GM10847 (cell line): ENCODE results near the gene GNAI3.
A peak's percentile ranks its signal among the peaks of the same experiment; 100 is the strongest.

Source experiments
- POLR2A ChIP-seq: IDR thresholded peaks from 2 replicates; pipeline ENCODE4 v1.6.1; 2011; ENCODE audit not compliant: insufficient read length; ENCODE audit errors: extremely low read depth

Gene GNAI3

DNA sequence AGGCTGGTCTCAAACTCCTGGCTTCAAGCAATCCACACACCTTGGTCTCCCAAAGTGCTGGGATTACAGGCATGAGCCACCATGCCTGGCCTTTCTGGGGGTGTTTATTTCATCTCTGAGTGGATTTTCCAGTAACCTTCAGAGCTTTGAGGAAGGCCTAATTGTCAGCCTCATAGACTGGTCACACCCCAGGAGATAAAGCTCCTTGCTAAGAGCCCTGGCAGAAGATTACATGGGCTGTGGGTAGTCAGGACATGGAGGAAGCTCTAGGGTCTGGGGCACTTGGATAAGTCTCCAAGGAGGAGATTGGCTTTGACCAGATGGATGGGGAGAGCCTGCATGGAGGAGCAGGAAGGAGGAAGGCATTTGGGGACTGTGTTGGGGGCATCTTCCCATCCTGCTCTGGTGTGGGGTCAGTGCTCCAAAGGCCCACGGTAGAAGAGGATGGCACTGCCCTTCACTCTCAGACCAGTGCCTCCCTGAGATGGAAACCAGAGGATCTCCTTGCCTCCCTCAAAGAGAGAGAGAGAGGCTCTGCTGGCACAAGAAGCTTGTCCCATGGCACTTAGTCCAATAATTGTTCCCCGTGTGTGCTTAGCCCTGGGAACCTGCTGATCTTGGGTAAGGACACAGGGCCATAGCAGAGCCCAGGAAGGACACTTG, 92.8 kb downstream of the GNAI3 start:
- TF ChIP-seq POLR2A = no peak

- no peak for TF ChIP-seq POLR2A
Measured at GRCh38 chr1:109641861-109642260, 93.4 kb downstream of the GNAI3 start.

DNA sequence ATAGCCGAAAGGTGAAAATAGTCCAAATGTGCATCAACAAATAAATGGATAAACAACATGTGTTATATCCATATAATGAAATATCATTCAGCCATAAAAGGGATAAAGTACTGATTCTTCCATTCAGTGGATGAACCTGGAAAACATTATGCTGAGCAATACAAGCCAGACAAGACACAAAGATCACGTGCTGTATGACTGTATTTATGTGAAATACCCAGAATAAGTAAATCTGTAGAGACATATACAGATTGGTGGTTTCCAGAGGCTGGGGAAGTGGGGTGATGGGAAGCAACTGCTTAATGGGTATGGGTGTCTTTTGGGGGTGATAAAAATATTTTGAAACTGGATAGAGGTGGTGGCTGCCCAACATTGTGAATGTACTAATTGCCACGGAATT, 94.2 kb downstream of the GNAI3 start:
- TF ChIP-seq POLR2A = no peak

DNA sequence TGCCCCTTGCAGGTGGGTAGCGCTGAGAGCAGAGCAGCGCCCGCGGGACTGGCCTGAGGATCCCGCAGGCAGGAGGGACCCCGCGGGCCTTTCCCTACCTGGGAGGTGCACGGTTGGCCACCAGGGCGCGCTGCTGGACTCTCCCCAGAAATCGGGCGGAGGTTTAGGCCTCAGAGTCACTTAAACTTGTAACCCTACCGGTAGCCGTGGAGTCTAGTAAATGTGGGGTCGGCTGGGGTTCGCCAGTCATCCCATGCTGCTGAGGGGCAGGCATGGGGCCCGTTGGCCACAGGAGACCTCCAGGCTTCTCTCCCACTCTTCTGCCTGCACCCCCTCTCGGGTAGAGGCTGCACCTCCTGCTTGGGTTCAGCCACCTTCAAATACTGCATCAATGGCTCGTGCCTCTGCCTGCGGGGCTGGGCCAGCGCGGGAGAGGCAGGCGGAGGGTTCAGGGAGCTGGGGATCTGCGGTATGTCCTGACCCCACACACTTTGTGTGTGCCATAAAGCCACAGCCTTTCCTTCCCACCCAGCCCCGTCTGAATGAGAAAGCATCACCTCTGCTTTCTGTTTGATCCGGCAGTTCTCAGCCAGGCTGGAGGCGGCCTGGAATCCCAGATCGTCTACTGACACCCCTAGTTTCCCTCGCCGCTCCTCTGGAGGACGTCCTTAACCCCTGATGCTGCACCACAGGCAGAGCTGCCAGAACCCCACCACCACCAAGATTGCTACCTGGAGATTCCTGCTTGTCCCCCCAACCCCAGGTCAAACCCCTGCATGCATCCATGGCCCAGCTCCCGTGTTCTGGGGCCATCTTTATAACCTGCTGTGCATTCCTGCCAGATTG, 95.2 kb downstream of the GNAI3 start:
- no peak for TF ChIP-seq POLR2A

- TF ChIP-seq POLR2A = no peak
Measured at GRCh38 chr1:109644670-109645069, 96.3 kb downstream of the GNAI3 start.

- TF ChIP-seq POLR2A = no peak
Measured at GRCh38 chr1:109649491-109649914, 101.1 kb downstream of the GNAI3 start.

GRCh38 chr1:109650609-109651008, 102.2 kb downstream of the GNAI3 start:
- TF ChIP-seq POLR2A = no peak

- no peak for TF ChIP-seq POLR2A
Measured at GRCh38 chr1:109652402-109652801, 104.0 kb downstream of the GNAI3 start.

GRCh38 chr1:109653306-109653705, 104.9 kb downstream of the GNAI3 start:
- no peak for TF ChIP-seq POLR2A

DNA sequence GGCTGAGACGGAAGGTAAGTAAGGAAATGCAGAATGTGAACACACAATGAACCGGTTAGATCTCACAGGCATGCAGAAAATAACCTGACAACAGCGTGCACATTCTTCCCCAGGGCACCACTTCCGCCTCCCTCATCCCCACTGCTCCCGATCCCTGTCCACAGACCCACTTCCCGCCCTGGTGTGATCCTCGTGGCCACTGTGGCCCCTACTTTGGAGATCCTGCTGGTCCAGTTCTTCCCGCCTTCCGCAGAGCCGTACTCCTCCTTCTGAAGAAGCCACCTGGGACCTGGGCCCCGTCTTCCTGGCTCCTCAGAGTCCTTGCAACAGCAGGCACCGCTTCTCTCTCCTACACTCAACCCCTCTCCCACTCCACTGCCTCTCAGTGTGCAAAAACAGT, 106.1 kb downstream of the GNAI3 start:
- no peak for TF ChIP-seq POLR2A

DNA sequence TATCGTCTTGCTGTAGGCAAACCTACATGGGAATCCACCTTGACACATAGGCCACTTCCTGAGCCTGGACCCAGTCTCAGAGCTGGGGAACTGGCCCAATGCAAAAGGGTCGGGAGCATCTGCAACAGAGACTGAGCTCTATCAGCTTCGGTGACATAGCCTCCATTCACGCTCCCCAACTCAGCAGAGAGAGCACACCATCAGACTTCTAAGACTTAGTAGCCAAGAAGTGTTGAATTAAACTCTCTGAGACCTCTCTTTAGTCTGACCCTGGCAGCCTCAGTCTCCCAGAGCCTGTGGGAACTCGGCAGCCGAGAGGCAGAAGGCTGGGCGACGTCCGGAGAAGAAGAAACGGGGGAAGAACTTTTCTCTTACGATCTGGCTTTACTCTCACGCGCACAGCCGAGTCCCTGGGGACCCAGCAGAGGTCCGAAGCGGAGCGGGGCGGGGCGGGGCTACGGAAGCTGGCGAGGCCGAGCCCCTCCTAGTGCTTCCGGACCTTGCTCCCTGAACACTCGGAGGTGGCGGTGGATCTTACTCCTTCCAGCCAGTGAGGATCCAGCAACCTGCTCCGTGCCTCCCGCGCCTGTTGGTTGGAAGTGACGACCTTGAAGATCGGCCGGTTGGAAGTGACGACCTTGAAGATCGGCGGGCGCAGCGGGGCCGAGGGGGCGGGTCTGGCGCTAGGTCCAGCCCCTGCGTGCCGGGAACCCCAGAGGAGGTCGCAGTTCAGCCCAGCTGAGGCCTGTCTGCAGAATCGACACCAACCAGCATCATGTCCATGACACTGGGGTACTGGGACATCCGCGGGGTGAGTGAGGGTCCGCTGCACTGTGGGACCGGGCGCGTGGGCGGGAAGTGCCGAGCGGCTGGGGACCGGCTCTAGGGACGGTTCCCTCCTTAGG, 107.5 kb downstream of the GNAI3 start, which contains the start of gene GSTM4:
TSS of gene GSTM4 (plus strand) at position 485 of the 905 bp plus-strand sequence. CDS start at position 776, 291 bp downstream.
- TF ChIP-seq POLR2A = peak; percentile 52

DNA sequence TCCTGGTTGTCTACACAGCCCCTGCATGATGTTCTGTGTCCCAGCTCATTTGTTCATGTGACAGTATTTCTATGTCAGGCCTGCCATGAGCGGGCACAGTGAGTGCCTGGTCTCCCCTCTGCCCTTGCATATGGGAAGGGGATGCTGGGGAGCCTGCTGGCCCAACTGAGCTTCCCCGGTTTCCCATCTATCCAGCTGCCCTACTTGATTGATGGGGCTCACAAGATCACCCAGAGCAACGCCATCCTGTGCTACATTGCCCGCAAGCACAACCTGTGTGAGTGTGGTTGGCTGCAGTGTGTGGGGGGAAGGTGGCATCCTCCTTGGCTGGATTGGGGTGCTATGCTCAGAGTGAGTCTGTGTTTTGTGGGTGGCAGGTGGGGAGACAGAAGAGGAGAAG, 109.0 kb downstream of the GNAI3 start:
- TF ChIP-seq POLR2A = no peak

DNA sequence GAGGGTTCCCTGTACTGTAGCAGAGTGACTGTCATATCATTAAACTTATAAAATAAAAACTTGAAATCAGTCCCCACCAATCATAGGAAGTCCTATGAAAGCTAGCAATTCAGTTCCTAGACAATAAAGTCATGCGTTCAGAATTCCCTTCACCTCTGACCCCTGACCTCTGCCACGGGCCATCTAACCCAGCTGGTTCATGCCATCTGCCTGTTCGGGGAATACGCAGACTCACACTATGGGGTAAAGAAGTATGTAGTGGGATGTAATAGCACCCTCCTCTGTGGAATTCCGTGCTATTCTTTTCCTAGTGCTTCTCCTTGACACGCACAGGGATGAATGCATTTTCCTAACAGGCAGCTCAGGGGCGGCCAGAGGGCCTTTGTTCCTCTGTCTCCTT, 109.6 kb downstream of the GNAI3 start:
- no peak for TF ChIP-seq POLR2A

DNA sequence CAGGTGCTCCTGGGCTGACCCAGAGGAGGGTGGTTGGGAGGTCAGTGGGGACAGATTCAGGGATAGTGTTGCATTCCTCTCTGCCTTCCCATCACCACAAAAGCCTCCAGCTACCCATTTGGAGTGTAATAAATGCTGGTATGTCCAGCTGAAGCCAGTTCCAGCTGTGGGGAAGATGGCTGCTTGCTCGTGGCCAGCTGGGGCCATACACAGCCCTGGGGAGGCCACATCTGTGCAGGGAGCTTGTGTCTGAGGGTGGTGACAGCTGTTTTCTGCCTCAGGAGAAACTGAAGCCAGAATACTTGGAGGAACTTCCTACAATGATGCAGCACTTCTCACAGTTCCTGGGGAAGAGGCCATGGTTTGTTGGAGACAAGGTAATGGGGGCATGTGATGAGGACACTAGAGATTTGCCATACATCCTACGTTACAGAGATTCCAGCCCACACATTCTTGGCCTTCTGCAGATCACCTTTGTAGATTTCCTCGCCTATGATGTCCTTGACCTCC, 110.2 kb downstream of the GNAI3 start:
- TF ChIP-seq POLR2A = no peak

GRCh38 chr1:109659145-109659544, 110.7 kb downstream of the GNAI3 start:
- TF ChIP-seq POLR2A = no peak

DNA sequence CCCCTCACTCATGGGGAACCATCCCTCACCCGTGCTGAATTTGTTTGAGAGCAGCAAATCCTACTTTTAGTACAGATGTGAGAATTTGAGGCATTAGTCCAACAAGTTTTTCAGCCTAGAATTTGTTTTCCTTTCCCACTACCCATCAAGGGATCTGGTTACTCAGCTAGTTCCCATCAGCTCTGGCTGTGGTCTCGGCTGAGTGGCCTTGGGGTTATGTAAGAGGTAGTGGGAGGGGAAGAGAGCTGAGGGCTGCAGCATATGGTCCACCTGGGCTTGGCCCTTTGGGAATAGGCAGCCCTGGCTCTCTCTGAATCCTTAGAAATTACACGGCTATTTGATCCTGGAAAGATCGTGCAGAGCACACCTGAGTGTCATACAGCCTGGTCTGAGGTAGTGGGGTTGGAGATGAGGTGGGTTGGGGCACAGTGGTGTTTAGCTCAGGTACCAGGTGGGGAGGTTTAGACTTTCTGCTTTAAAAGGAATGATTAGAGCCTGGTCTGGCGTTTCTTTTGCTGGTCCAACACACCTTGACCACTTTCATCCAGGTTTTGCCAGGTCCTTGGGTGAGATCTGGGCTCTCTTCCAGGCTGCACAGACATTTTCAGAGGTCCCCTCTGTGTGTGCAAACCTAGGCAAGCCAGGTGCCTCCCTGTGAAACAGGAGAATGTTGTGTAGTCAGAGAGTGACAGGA, 111.7 kb downstream of the GNAI3 start:
- no peak for TF ChIP-seq POLR2A
